Sigmoid colon (tissue), 7 donors: ENCODE results near the gene DPP6. TPM values are rescaled to one million over a fixed set of nuclear protein-coding genes. Genes with fewer than 3 reads are reported as not detected.

Experiments
- DNase-seq: peaks from one replicate; pipeline ENCODE4 v3.0.0-alpha.2; 2019
- H3K27ac ChIP-seq, 4 donors: fragments of 200-600 bp; sonication (generic); one replicate each; pipeline ENCODE4 v1.5.1; 2016 to 2019; ENCODE audit warnings: mild to moderate bottlenecking in 1 of 4
- H3K27me3 ChIP-seq, 3 donors: fragments of 200-600 bp; sonication (generic); one replicate each; pipeline ENCODE4 v1.5.1; 2019; ENCODE audit warnings: mild to moderate bottlenecking in 1 of 3
- H3K36me3 ChIP-seq, 4 donors: fragments of 200-600 bp; sonication (generic); one replicate each; pipeline ENCODE4 v1.5.1; 2016 to 2019
- H3K4me1 ChIP-seq, 4 donors: fragments of 200-600 bp; sonication (generic); one replicate each; pipeline ENCODE4 v1.5.1; 2017 to 2019
- H3K4me3 ChIP-seq, 4 donors: fragments of 200-600 bp; sonication (generic); one replicate each; pipeline ENCODE4 v1.5.1; 2017 to 2019; ENCODE audit warnings: mild to moderate bottlenecking in 2 of 4, moderate library complexity in 1 of 4
- H3K9me3 ChIP-seq, 4 donors: fragments of 200-600 bp in 3 of 4; sonication (generic) in 3 of 4; one replicate each; pipeline versions ENCODE4 v1.5.1 to v1.6.1; 2013 to 2019
- EP300 ChIP-seq, 4 donors: sonication (generic); formaldehyde crosslinking; IDR thresholded peaks; one replicate each; pipeline ENCODE4 v1.6.1; 2017; ENCODE audit warnings: antibody characterized with exemption in 4 of 4
- POLR2A ChIP-seq, 2 donors: fragments of 450-650 bp; IDR thresholded peaks; one replicate each; pipeline ENCODE4 v1.6.1; 2016; ENCODE audit warnings: antibody characterized with exemption in 2 of 2, mild to moderate bottlenecking in 2 of 2, moderate library complexity in 2 of 2
- POLR2AphosphoS5 ChIP-seq, 4 donors: sonication (generic); formaldehyde crosslinking; IDR thresholded peaks; one replicate each; pipeline ENCODE4 v1.6.1; 2017; ENCODE audit warnings: antibody characterized with exemption in 4 of 4
- WGBS, 2 donors: extraction: QIAGEN DNeasy Blood & Tissue Kit; methylation state at CpG; one replicate each; pipeline ENCODE4 v1.1.7; 2013; 5-methylcytosine and 5-hydroxymethylcytosine counted together
- intact Hi-C: fragments of 100-400 bp; cut with DNase I; formaldehyde crosslinking; loops from one replicate; pipeline ENCODE4 v1.15.1; 2023
- polyA plus RNA-seq, 3 donors: library from polyadenylated mRNA; stranded (reverse); fragments of 200-250 nt; gene quantifications; one replicate each; pipeline ENCODE4 v1.2.3, GENCODE V29; 2013
- total RNA-seq, 4 donors: library from RNA; depleted of rRNA; stranded (reverse); fragments of >200 nt; gene quantifications; one replicate each; pipeline ENCODE4 v1.1.0, GENCODE V29; 2016
- TF ChIP-seq, protein P1 (sequence below), 4 experiments: fragments of 450-650 bp in 3 of 4; fragments of 200-600 bp in 1 of 4; IDR thresholded peaks; one replicate each; pipeline ENCODE4 v1.5.1; 2016 to 2019; ENCODE audit warnings: antibody characterized with exemption in 4 of 4, mild to moderate bottlenecking in 3 of 4, moderate library complexity in 2 of 4
- donor health status: healthy with polysubstance abuse.
- donor health status: Bipolar disorder and iron deficiency.
- donor health status: healthy.

DPP6 gene
- total and polyA plus RNA-seq, 7 donors: 1.2 to 53.2 (median 41.0) TPM; not detected in 1

DNA sequence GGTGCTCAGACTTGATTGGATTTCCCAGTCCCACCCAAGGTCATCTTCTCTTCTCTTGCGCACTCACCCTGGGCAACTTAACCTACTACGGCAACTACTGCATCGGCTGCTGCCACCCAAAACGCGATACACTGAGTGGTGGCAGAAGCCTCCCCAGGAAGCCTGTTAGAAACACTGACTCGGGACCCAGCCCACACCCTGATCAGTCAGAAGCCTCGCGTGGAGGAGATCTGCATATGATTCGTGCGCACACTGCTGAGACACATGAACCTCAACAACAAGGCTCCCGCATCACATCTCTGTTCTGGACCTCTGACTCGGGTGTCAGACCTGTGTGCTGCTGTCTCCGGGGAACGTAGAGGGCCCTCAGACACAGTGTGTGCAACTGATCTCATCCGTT lies 531.3 kb downstream of the DPP6 start:
- Histone ChIP-seq H3K36me3 (peaks cover 0 to 4% (median 1%) of the 10 kb centered on the region in 4 donors), H3K4me3 (no peak overlapping the region), H3K4me1 (peaks cover 0 to 11% (median 9%) of the 10 kb centered on the region in 4 donors), H3K27me3 (no peaks in the 10 kb centered on the region), H3K9me3 (no peaks in the 10 kb centered on the region), H3K27ac (no peak overlapping the region)
- 93% methylated on average over 15 of the region's 15 CpGs for WGBS, 2 donors
- TF ChIP-seq POLR2AphosphoS5 (IDR thresholded peaks at IDR 0.05) (no peak), POLR2A (IDR thresholded peaks at IDR 0.05) (no peak), EP300 (IDR thresholded peaks at IDR 0.05) (no peak)
- TF ChIP-seq, protein P1, sequence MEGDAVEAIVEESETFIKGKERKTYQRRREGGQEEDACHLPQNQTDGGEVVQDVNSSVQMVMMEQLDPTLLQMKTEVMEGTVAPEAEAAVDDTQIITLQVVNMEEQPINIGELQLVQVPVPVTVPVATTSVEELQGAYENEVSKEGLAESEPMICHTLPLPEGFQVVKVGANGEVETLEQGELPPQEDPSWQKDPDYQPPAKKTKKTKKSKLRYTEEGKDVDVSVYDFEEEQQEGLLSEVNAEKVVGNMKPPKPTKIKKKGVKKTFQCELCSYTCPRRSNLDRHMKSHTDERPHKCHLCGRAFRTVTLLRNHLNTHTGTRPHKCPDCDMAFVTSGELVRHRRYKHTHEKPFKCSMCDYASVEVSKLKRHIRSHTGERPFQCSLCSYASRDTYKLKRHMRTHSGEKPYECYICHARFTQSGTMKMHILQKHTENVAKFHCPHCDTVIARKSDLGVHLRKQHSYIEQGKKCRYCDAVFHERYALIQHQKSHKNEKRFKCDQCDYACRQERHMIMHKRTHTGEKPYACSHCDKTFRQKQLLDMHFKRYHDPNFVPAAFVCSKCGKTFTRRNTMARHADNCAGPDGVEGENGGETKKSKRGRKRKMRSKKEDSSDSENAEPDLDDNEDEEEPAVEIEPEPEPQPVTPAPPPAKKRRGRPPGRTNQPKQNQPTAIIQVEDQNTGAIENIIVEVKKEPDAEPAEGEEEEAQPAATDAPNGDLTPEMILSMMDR (IDR thresholded peaks at IDR 0.05): no peak
- no peak for DNase-seq
- intact Hi-C loops: no loop called here

DNA sequence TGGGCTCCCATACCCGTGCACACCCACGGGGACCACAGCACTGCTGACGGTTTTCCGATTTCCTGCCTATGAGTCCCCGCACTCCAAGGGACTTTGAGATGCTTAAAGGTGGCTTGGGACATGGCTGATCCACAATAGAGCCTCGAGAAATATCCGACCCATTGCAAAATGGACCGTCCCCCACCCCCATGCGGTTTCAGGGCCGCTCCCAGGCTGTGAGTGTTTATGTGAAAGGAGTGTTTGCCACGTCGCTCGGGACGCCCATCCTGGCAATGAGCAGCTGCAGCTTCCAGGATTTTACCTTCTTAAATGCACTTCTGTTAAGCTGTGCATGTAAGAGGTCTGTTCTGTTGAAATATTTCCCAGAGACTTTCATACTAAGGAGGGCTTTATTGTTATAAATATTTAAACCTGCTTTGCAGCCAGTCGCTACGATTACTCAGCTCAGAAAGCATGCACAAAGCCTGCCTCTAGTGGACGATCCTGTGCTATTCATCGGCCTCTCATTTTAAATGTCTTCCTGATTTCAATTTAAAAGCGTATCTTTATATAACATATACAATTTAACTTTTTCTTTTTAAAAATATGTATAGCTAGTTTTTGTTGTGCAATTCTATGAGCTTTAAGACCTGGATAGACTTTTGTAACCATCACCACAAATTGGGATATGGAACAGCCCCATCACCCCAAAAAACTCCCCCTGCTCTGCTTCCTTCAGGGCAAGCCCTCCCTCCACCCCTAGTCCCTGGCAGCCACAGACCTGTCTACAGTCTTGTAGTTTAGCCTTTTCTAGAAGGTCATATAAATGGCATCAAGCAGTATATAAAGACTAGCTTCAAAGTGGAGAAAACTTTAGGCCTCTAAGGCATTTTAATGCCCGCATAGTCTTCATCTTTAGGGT lies 532.4 kb downstream of the DPP6 start:
- H3K4me3 ChIP-seq: peak overlapping the region in 2 of 4 donors; percentile 6 to 23
- DNase-seq: no peak
- TF ChIP-seq POLR2AphosphoS5 (IDR thresholded peaks at IDR 0.05) (no peak), POLR2A (IDR thresholded peaks at IDR 0.05) (no peak), EP300 (IDR thresholded peaks at IDR 0.05) (no peak)
- TF ChIP-seq, protein P1 (IDR thresholded peaks at IDR 0.05): peak in 2 of 4 experiments; percentile 35 to 58
- 45 to 51% methylated on average over 20 of the region's 20 CpGs for WGBS, 2 donors
- intact Hi-C loops: no loop called here
- peak overlapping the region in 2 of 4 donors; percentile 46 to 51 for H3K27ac ChIP-seq
- peaks cover 0 to 11% (median 9%) of the 10 kb centered on the region in 4 donors for H3K4me1 ChIP-seq
- no peaks in the 10 kb centered on the region for H3K9me3 ChIP-seq
- H3K27me3 ChIP-seq: no peaks in the 10 kb centered on the region
- peaks cover 0 to 4% (median 1%) of the 10 kb centered on the region in 4 donors for H3K36me3 ChIP-seq

DNA sequence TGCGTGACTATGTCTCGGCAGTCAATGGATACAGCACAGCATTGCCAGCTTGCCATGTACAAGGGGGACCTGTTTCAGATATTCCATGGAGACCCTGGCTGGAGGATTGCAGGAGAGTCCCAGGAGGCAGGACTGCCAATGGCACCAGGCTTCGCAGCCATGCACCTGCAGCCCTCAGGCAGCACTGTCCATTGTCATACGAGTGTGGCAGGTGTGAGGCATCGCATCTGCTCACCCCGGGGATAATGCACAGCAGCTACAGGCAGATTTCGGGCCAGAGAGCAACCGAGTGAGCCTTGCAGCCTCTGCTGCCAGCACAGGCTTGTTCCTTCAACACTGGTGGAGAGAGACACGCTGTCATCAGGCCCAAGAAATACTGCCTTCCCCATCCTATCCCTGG lies 535.6 kb downstream of the DPP6 start:
- intact Hi-C loops: no loop called here
- Histone ChIP-seq H3K27ac (no peak overlapping the region), H3K27me3 (no peaks in the 10 kb centered on the region), H3K4me3 (no peak overlapping the region), H3K36me3 (peaks cover 0 to 4% (median 1%) of the 10 kb centered on the region in 4 donors), H3K4me1 (peaks cover 0 to 23% (median 12%) of the 10 kb centered on the region in 4 donors), H3K9me3 (no peaks in the 10 kb centered on the region)
- no peak for DNase-seq
- TF ChIP-seq POLR2AphosphoS5 (IDR thresholded peaks at IDR 0.05) (no peak), POLR2A (IDR thresholded peaks at IDR 0.05) (no peak), EP300 (IDR thresholded peaks at IDR 0.05) (no peak)
- TF ChIP-seq, protein P1 (IDR thresholded peaks at IDR 0.05): no peak
- 66 to 76% methylated on average over 9 of the region's 9 CpGs for WGBS, 2 donors

DNA sequence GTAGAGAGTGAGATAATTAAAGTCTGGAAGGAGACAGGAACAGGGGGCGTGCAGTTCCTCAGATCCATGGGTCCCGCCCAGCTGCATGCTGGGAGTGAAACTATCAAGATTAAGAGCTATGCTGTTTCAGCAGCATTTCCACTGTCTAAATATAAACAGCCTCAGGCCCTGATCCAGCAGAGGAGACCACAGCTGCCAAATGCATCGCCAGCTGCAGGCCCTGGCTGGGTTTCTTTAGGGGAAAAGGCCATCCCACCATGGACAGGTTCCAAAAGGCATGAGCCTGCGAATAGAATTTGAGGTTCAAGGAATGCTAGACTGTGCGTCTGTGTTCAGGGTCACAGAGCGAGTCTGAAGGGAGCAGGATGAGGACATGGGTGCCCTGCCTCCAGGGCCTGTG lies 539.3 kb downstream of the DPP6 start:
- WGBS, 2 donors: 68 to 88% methylated on average over 6 of the region's 6 CpGs
- TF ChIP-seq, protein P1 (IDR thresholded peaks at IDR 0.05): no peak
- no peak for TF ChIP-seq EP300 (IDR thresholded peaks at IDR 0.05)
- TF ChIP-seq POLR2AphosphoS5 (IDR thresholded peaks at IDR 0.05): no peak
- TF ChIP-seq POLR2A (IDR thresholded peaks at IDR 0.05): no peak
- H3K4me3 ChIP-seq: no peak overlapping the region
- H3K27me3 ChIP-seq: no peaks in the 10 kb centered on the region
- DNase-seq: no peak
- H3K27ac ChIP-seq: no peak overlapping the region
- no peaks in the 10 kb centered on the region for H3K9me3 ChIP-seq
- peaks cover 0 to 20% (median 3%) of the 10 kb centered on the region in 4 donors for H3K4me1 ChIP-seq
- intact Hi-C loops: no loop called here
- peaks cover 0 to 4% (median 1%) of the 10 kb centered on the region in 4 donors for H3K36me3 ChIP-seq
